ENCODE measurements around the gene BOK. TPM values are rescaled to one million over a fixed set of nuclear protein-coding genes. Genes with fewer than 3 reads are reported as not detected.

Gene BOK
- total and polyA plus RNA-seq, 2 of the 13 experiments (the other 11 are each of a cell fraction or from before 2014, with no cell fraction given): 35.5 to 39.2 TPM

DNA sequence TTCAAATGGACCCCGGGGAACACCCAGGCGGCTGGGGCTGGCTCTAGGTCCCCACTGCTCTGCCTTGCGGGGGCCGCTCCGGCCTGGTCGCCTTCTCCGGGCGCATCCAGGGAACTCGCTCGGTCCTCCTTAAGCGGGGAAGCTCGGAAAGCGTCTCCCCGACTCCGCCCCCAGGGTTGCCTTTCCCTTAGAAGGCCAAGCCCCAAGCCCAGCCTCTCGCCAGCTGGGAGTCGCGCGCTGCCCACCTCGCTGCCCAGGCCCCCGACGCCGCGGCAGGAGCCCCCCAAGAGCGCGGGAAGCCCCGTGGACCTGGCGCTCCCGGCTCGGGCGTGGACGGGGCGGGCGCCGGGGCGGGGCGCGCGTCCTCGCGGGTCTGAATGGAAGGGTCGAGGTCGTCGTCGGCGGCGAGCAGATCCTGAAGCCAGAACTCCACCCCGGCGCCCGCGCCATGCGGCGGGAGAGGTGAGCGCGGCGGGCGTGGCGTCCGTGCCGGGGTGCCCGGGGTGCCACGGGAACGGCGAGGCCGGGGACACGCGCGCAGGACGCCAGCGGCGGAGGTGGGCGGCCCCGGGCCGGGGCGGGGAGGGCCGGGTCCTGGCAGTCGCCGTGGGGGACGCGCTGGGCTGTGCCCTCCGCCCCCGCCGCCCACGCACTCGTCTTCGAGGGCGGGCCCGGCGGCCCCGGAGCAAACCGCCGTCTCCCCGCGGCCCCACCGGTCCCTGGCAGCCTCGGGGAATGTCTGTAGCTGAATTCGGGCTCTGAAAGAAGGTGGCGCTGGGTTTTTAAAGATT lies at the start of gene BOK (continued):
- TF ChIP-seq, protein P1, sequence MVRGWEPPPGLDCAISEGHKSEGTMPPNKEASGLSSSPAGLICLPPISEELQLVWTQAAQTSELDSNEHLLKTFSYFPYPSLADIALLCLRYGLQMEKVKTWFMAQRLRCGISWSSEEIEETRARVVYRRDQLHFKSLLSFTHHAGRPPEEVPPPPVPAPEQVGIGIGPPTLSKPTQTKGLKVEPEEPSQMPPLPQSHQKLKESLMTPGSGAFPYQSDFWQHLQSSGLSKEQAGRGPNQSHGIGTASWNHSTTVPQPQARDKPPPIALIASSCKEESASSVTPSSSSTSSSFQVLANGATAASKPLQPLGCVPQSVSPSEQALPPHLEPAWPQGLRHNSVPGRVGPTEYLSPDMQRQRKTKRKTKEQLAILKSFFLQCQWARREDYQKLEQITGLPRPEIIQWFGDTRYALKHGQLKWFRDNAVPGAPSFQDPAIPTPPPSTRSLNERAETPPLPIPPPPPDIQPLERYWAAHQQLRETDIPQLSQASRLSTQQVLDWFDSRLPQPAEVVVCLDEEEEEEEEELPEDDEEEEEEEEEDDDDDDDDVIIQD (CRISPR knock-in tag; IDR thresholded peaks at IDR 0.05; ENCODE audit: low read depth): no peak
- TF ChIP-seq HMG20B (CRISPR knock-in tag; conservative IDR thresholded peaks at IDR 0.05) (0 out of 2 replicates have a peak, but pooled peaks have one; percentile 28), TEAD3 (CRISPR knock-in tag; optimal IDR thresholded peaks at IDR 0.05; ENCODE audit: borderline replicate concordance) (peak; percentile 51), THAP11 (CRISPR knock-in tag; IDR thresholded peaks at IDR 0.05) (peak; percentile 56), ZBTB42 (CRISPR knock-in tag; IDR thresholded peaks at IDR 0.05) (no peak), MED1 (CRISPR knock-in tag; IDR thresholded peaks at IDR 0.05) (peak; percentile 36; the same call in 1 of the 2 replicates), NFKBIZ (CRISPR knock-in tag; IDR thresholded peaks at IDR 0.05) (no peak), NR2F2 (IDR thresholded peaks at IDR 0.05; ENCODE audit: borderline replicate concordance, low read depth) (no peak), CENPT (CRISPR knock-in tag; IDR thresholded peaks at IDR 0.05; ENCODE audit: low read depth) (no peak), RFXANK (CRISPR knock-in tag; IDR thresholded peaks at IDR 0.05) (no peak), NFE2L1 (CRISPR knock-in tag; IDR thresholded peaks at IDR 0.05; ENCODE audit: borderline replicate concordance) (no peak), JUN (CRISPR knock-in tag; IDR thresholded peaks at IDR 0.05) (no peak), SIN3A (IDR thresholded peaks at IDR 0.05; ENCODE audit: borderline replicate concordance, low read depth, low read length) (0 out of 2 replicates have a peak, but pooled peaks have one; percentile 10)
- TF ChIP-seq, protein P2, sequence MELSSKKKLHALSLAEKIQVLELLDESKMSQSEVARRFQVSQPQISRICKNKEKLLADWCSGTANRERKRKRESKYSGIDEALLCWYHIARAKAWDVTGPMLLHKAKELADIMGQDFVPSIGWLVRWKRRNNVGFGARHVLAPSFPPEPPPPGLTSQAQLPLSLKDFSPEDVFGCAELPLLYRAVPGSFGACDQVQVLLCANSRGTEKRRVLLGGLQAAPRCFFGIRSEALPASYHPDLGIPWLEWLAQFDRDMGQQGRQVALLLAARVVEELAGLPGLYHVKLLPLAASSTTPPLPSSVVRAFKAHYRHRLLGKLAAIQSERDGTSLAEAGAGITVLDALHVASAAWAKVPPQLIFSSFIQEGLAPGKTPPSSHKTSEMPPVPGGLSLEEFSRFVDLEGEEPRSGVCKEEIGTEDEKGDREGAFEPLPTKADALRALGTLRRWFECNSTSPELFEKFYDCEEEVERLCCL (CRISPR knock-in tag; IDR thresholded peaks at IDR 0.05; ENCODE audit: borderline replicate concordance): no peak
- TF ChIP-seq, protein P3, sequence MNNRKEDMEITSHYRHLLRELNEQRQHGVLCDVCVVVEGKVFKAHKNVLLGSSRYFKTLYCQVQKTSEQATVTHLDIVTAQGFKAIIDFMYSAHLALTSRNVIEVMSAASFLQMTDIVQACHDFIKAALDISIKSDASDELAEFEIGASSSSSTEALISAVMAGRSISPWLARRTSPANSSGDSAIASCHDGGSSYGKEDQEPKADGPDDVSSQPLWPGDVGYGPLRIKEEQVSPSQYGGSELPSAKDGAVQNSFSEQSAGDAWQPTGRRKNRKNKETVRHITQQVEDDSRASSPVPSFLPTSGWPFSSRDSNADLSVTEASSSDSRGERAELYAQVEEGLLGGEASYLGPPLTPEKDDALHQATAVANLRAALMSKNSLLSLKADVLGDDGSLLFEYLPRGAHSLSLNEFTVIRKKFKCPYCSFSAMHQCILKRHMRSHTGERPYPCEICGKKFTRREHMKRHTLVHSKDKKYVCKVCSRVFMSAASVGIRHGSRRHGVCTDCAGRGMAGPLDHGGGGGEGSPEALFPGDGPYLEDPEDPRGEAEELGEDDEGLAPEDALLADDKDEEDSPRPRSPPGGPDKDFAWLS (CRISPR knock-in tag; IDR thresholded peaks at IDR 0.05; ENCODE audit: borderline replicate concordance): no peak
- TF ChIP-seq, protein P4, sequence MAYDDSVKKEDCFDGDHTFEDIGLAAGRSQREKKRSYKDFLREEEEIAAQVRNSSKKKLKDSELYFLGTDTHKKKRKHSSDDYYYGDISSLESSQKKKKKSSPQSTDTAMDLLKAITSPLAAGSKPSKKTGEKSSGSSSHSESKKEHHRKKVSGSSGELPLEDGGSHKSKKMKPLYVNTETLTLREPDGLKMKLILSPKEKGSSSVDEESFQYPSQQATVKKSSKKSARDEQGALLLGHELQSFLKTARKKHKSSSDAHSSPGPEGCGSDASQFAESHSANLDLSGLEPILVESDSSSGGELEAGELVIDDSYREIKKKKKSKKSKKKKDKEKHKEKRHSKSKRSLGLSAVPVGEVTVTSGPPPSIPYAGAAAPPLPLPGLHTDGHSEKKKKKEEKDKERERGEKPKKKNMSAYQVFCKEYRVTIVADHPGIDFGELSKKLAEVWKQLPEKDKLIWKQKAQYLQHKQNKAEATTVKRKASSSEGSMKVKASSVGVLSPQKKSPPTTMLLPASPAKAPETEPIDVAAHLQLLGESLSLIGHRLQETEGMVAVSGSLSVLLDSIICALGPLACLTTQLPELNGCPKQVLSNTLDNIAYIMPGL (CRISPR knock-in tag; IDR thresholded peaks at IDR 0.05; ENCODE audit: borderline replicate concordance in 1 of 2, low read depth in 1 of 2): peak; percentile 34 to 49; a peak in 1 of 4 replicates
- TF ChIP-seq, protein P5, sequence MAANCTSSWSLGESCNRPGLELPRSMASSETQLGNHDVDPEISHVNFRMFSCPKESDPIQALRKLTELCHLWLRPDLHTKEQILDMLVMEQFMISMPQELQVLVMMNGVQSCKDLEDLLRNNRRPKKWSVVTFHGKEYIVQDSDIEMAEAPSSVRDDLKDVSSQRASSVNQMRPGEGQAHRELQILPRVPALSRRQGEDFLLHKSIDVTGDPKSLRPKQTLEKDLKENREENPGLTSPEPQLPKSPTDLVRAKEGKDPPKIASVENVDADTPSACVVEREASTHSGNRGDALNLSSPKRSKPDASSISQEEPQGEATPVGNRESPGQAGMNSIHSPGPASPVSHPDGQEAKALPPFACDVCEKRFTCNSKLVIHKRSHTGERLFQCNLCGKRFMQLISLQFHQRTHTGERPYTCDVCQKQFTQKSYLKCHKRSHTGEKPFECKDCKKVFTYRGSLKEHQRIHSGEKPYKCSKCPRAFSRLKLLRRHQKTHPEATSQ (CRISPR knock-in tag; IDR thresholded peaks at IDR 0.05; ENCODE audit: borderline replicate concordance): no peak
- TF ChIP-seq, protein P6, sequence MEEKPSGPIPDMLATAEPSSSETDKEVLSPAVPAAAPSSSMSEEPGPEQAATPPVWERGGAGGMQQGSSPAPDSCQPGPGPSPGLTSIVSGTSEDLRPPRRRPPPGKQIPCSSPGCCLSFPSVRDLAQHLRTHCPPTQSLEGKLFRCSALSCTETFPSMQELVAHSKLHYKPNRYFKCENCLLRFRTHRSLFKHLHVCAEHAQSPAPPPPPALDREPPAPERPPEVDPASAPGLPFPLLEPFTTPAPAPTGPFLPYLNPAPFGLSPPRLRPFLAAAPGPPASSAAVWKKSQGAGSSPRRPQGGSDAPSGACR (CRISPR knock-in tag; IDR thresholded peaks at IDR 0.05): no peak
- TF ChIP-seq, protein P7, sequence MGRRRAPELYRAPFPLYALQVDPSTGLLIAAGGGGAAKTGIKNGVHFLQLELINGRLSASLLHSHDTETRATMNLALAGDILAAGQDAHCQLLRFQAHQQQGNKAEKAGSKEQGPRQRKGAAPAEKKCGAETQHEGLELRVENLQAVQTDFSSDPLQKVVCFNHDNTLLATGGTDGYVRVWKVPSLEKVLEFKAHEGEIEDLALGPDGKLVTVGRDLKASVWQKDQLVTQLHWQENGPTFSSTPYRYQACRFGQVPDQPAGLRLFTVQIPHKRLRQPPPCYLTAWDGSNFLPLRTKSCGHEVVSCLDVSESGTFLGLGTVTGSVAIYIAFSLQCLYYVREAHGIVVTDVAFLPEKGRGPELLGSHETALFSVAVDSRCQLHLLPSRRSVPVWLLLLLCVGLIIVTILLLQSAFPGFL (CRISPR knock-in tag; IDR thresholded peaks at IDR 0.05): no peak
